ENCODE measurements around the gene C9orf43. TPM values are rescaled to one million over a fixed set of nuclear protein-coding genes. Genes with fewer than 3 reads are reported as not detected.
"Not testable (repeated sequence)": the region's sequence is repeated elsewhere in the genome, so short reads cannot be mapped to it uniquely, and the experiment has no call there.

Gene C9orf43
- total and polyA plus RNA-seq, 2 experiments from 2014 or later, result 0.63 to 1.1 TPM

- TF ChIP-seq ZNF462 (CRISPR knock-in tag; IDR thresholded peaks at IDR 0.05), result no peak
- no peak for TF ChIP-seq REST (IDR thresholded peaks at IDR 0.05; ENCODE audit: unreplicated experiment)
- TF ChIP-seq POLR2AphosphoS5 (IDR thresholded peaks at IDR 0.05; ENCODE audit: low read depth), result no peak
- TF ChIP-seq STAT1 (IDR thresholded peaks at IDR 0.05; ENCODE audit: unreplicated experiment), result no peak
- TF ChIP-seq ETS1 (IDR thresholded peaks at IDR 0.05), result no peak
- TF ChIP-seq ZNF114 (CRISPR knock-in tag; IDR thresholded peaks at IDR 0.05), result no peak
- TF ChIP-seq CREB1 (CRISPR knock-in tag; IDR thresholded peaks at IDR 0.05; ENCODE audit: low read depth), result no peak
- TF ChIP-seq NANOG (IDR thresholded peaks at IDR 0.05; ENCODE audit: borderline replicate concordance), result no peak
- TF ChIP-seq JUNB (IDR thresholded peaks at IDR 0.05; ENCODE audit: unreplicated experiment), result no peak
Measured at GRCh38 chr9:113364951-113365350, 45.6 kb upstream of the C9orf43 start (continued).

GRCh38 chr9:113365652-113366051, 44.9 kb upstream of the C9orf43 start:
- not testable (repeated sequence) for H3K4me1 ChIP-seq (ENCODE audit: insufficient read depth); H3F3A ChIP-seq (replicated peaks; ENCODE audit: low read depth); H3K27me3 Mint-ChIP-seq (ENCODE audit: insufficient read depth, low read depth, poor library complexity); H2AFZ ChIP-seq; H3K27ac ChIP-seq (ENCODE audit: low read depth); H3K27ac Mint-ChIP-seq; H3K4me3 Mint-ChIP-seq; H3K9me2 ChIP-seq (ENCODE audit: insufficient read depth); H3K27me3 ChIP-seq (ENCODE audit: insufficient read depth); H3K9me3 Mint-ChIP-seq; H3K79me2 ChIP-seq (replicated peaks; ENCODE audit: insufficient read depth); H3K4me2 ChIP-seq; H3K4me1 Mint-ChIP-seq; H4K20me1 ChIP-seq (replicated peaks; ENCODE audit: insufficient read depth); H3K4me3 ChIP-seq; H3K36me3 Mint-ChIP-seq (ENCODE audit: low read depth); H3K36me3 ChIP-seq (ENCODE audit: insufficient read depth); DNase-seq (ENCODE audit: low spot score); ATAC-seq
